H1 (cell line): ENCODE results near the gene ITGAV. TPM values are rescaled to one million over a fixed set of nuclear protein-coding genes. Genes with fewer than 3 reads are reported as not detected.

Experiments used
- CREB1 ChIP-seq: IDR thresholded peaks from 2 replicates; pipeline ENCODE4 v1.6.1; 2012; ENCODE audit warnings: inconsistent platforms
- JUN ChIP-seq: IDR thresholded peaks from 2 replicates; pipeline ENCODE4 v1.6.1; 2011; ENCODE audit warnings: low read depth, mild to moderate bottlenecking, improper control_type of control experiment, low read length
- POLR2AphosphoS5 ChIP-seq: IDR thresholded peaks from 2 replicates; pipeline ENCODE4 v1.6.1; 2011; ENCODE audit warnings: low read depth, low read length
- RFX5 ChIP-seq: IDR thresholded peaks from 2 replicates; pipeline ENCODE4 v1.6.1; 2011; ENCODE audit warnings: low read depth, low read length, improper control_type of control experiment, borderline replicate concordance
- TAF1 ChIP-seq: IDR thresholded peaks from 2 replicates; pipeline ENCODE4 v1.6.1; 2011; ENCODE audit warnings: mild to moderate bottlenecking, low read depth, low read length
- polyA plus RNA-seq, 7 experiments: library from polyadenylated mRNA; depleted of rRNA in 3 of 7; stranded (reverse) in 5 of 7; unstranded in 2 of 7; fragments of >200 nt in 5 of 7; fragments of 200-250 nt in 2 of 7; gene quantifications; 1 replicate in 5 of 7; 2 replicates in 1 of 7; 4 replicates in 1 of 7; pipeline versions ENCODE4 v1.2.1 to v1.2.3, GENCODE V29; 2011 to 2013; ENCODE audit warnings: missing spikeins in 2 of 7, mixed read lengths in 2 of 7
- total RNA-seq: library from RNA; stranded (reverse); fragmentation: NEBNext Ultra II Directional; extraction: Animal tissue kit (Norgen Biotek cat#: 25700); gene quantifications from 2 replicates; pipeline ENCODE4 v1.2.1, GENCODE V29; 2021
- TF ChIP-seq, protein P1 (sequence below): fragments of 300-600 bp; sonication (generic); IDR thresholded peaks from 2 replicates; pipeline ENCODE4 v1.7.1; 2012; ENCODE audit warnings: low read length, moderate library complexity, mild to moderate bottlenecking, inconsistent platforms; ENCODE audit not compliant: insufficient replicate concordance

Gene ITGAV
- total and polyA plus RNA-seq, 2 of the 8 experiments (the other 6 are each of a cell fraction or from before 2014, with no cell fraction given): 11.7 to 42.4 TPM

- TF ChIP-seq, protein P1, sequence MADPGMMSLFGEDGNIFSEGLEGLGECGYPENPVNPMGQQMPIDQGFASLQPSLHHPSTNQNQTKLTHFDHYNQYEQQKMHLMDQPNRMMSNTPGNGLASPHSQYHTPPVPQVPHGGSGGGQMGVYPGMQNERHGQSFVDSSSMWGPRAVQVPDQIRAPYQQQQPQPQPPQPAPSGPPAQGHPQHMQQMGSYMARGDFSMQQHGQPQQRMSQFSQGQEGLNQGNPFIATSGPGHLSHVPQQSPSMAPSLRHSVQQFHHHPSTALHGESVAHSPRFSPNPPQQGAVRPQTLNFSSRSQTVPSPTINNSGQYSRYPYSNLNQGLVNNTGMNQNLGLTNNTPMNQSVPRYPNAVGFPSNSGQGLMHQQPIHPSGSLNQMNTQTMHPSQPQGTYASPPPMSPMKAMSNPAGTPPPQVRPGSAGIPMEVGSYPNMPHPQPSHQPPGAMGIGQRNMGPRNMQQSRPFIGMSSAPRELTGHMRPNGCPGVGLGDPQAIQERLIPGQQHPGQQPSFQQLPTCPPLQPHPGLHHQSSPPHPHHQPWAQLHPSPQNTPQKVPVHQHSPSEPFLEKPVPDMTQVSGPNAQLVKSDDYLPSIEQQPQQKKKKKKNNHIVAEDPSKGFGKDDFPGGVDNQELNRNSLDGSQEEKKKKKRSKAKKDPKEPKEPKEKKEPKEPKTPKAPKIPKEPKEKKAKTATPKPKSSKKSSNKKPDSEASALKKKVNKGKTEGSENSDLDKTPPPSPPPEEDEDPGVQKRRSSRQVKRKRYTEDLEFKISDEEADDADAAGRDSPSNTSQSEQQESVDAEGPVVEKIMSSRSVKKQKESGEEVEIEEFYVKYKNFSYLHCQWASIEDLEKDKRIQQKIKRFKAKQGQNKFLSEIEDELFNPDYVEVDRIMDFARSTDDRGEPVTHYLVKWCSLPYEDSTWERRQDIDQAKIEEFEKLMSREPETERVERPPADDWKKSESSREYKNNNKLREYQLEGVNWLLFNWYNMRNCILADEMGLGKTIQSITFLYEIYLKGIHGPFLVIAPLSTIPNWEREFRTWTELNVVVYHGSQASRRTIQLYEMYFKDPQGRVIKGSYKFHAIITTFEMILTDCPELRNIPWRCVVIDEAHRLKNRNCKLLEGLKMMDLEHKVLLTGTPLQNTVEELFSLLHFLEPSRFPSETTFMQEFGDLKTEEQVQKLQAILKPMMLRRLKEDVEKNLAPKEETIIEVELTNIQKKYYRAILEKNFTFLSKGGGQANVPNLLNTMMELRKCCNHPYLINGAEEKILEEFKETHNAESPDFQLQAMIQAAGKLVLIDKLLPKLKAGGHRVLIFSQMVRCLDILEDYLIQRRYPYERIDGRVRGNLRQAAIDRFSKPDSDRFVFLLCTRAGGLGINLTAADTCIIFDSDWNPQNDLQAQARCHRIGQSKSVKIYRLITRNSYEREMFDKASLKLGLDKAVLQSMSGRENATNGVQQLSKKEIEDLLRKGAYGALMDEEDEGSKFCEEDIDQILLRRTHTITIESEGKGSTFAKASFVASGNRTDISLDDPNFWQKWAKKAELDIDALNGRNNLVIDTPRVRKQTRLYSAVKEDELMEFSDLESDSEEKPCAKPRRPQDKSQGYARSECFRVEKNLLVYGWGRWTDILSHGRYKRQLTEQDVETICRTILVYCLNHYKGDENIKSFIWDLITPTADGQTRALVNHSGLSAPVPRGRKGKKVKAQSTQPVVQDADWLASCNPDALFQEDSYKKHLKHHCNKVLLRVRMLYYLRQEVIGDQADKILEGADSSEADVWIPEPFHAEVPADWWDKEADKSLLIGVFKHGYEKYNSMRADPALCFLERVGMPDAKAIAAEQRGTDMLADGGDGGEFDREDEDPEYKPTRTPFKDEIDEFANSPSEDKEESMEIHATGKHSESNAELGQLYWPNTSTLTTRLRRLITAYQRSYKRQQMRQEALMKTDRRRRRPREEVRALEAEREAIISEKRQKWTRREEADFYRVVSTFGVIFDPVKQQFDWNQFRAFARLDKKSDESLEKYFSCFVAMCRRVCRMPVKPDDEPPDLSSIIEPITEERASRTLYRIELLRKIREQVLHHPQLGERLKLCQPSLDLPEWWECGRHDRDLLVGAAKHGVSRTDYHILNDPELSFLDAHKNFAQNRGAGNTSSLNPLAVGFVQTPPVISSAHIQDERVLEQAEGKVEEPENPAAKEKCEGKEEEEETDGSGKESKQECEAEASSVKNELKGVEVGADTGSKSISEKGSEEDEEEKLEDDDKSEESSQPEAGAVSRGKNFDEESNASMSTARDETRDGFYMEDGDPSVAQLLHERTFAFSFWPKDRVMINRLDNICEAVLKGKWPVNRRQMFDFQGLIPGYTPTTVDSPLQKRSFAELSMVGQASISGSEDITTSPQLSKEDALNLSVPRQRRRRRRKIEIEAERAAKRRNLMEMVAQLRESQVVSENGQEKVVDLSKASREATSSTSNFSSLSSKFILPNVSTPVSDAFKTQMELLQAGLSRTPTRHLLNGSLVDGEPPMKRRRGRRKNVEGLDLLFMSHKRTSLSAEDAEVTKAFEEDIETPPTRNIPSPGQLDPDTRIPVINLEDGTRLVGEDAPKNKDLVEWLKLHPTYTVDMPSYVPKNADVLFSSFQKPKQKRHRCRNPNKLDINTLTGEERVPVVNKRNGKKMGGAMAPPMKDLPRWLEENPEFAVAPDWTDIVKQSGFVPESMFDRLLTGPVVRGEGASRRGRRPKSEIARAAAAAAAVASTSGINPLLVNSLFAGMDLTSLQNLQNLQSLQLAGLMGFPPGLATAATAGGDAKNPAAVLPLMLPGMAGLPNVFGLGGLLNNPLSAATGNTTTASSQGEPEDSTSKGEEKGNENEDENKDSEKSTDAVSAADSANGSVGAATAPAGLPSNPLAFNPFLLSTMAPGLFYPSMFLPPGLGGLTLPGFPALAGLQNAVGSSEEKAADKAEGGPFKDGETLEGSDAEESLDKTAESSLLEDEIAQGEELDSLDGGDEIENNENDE: no peak
- TF ChIP-seq POLR2AphosphoS5 (no peak), CREB1 (no peak), RFX5 (no peak), TAF1 (no peak), JUN (no peak)
These were observed 132.1 kb downstream of the ITGAV start (continued) for GRCh38 chr2:186721956-186722355.
